A549 treated with CORT108297 at 1 μM for 4 hours (cell line): ENCODE data around the gene INSL6. TPM values are rescaled to one million over a fixed set of nuclear protein-coding genes. Genes with fewer than 3 reads are reported as not detected.

Source experiments
- total RNA-seq: library from RNA; stranded (reverse); fragments of 200-300 nt; extraction: Qiagen RNA extraction; gene quantifications from 5 replicates; pipeline ENCODE4 v1.2.3, GENCODE V29; 2022

Gene INSL6
- not detected in 5 replicates for total RNA-seq

GRCh38 chr9:5185220-5185840, at the start of gene INSL6:
TSS of gene INSL6 (minus strand) at chr9:5185639. CDS start at chr9:5185602, 37 bp downstream.

GRCh38 chr9:5231212-5231611, 45.8 kb upstream of the INSL6 start, which contains the start of gene INSL4:
TSS of gene INSL4 (plus strand) at chr9:5231419. CDS start at chr9:5231524, 105 bp downstream.

Other genes with a start within 250 kb of the INSL6 start
- gene JAK2, start 200.4 kb downstream of the INSL6 start, total RNA-seq = 2.0 to 3.0 TPM (median 2.8 TPM) in 5 replicates
- gene INSL4, start 45.8 kb upstream of the INSL6 start, total RNA-seq = 14.2 to 17.2 TPM (median 16.6 TPM) in 5 replicates
- gene RLN2, start 119.1 kb upstream of the INSL6 start, total RNA-seq = 0.18 to 0.34 TPM (median 0.20 TPM) in 3 of 5 replicates, not detected in the others
- gene RLN1, start 154.2 kb upstream of the INSL6 start, total RNA-seq = 0.10 TPM in 1 of 5 replicates, not detected in the others